SK-N-SH (cell line): ENCODE results near the gene CHAF1A. TPM values are rescaled to one million over a fixed set of nuclear protein-coding genes. Genes with fewer than 3 reads are reported as not detected.

Experiments
- CTCF ChIA-PET: fragments of 300-600, 350-600 bp; formaldehyde crosslinking; extraction: SDS; loops from one replicate; lab custom pipeline; 2021; lab: Yijun Ruan, JAX
- POLR2A ChIA-PET: fragments of 350-600 bp; sonication (Branson Sonifier 250); formaldehyde crosslinking; extraction: SDS; loops from one replicate; lab custom pipeline; 2020; ENCODE audit warnings: antibody characterized with exemption, inconsistent platforms; lab: Yijun Ruan, JAX
- DNase-seq: peaks from one replicate; pipeline ENCODE4 v3.0.0; 2012
- H2AFZ ChIP-seq: fragments of 200-600 bp; sonication (generic); 2 replicates; pipeline ENCODE4 v1.8.1; 2016; ENCODE audit warnings: antibody characterized with exemption, mild to moderate bottlenecking, low read depth
- H3F3A ChIP-seq: fragments of 200-600 bp; sonication (generic); replicated peaks from 2 replicates; pipeline ENCODE3; 2016; ENCODE audit warnings: antibody characterized with exemption, mild to moderate bottlenecking; ENCODE audit not compliant: insufficient read depth
- H3K27ac ChIP-seq, 2 experiments: fragments of 200-500 bp in 1 of 2; fragments of 200-600 bp in 1 of 2; sonication (Bioruptor generic) in 1 of 2; sonication (generic), shearing (Covaris generic) in 1 of 2; 2 replicates each; pipeline versions ENCODE4 v1.5.1 to v1.6.1; 2014 to 2016; ENCODE audit warnings: low read depth in 2 of 2, inconsistent platforms in 1 of 2, low read length in 1 of 2, mild to moderate bottlenecking in 1 of 2, mixed read lengths in 1 of 2
- H3K27me3 ChIP-seq: fragments of 200-600 bp; sonication (generic), shearing (Covaris generic); 2 replicates; pipeline ENCODE4 v1.6.1; 2016; ENCODE audit warnings: mixed run types; ENCODE audit not compliant: insufficient read depth
- H3K36me3 ChIP-seq, 2 experiments: fragments of 200-500 bp in 1 of 2; fragments of 200-600 bp in 1 of 2; sonication (Bioruptor generic) in 1 of 2; sonication (generic) in 1 of 2; replicated peaks in 1 of 2; 2 replicates each; pipeline versions ENCODE3 to v1.5.1; 2014 to 2016; ENCODE audit warnings: low read length in 1 of 2, mild to moderate bottlenecking in 1 of 2; ENCODE audit not compliant: insufficient read depth in 2 of 2, control insufficient read depth in 1 of 2
- H3K4me1 ChIP-seq, 2 experiments: fragments of 200-500 bp in 1 of 2; fragments of 200-600 bp in 1 of 2; sonication (Bioruptor generic) in 1 of 2; sonication (generic), shearing (Covaris generic) in 1 of 2; 2 replicates each; pipeline versions ENCODE4 v1.5.1 to v1.6.1; 2014 to 2016; ENCODE audit warnings: low read depth in 1 of 2, low read length in 1 of 2, mixed run types in 1 of 2; ENCODE audit not compliant: insufficient read depth in 2 of 2, control insufficient read depth in 1 of 2
- H3K4me2 ChIP-seq: fragments of 200-600 bp; sonication (generic), shearing (Covaris generic); 2 replicates; pipeline ENCODE4 v1.6.1; 2017; ENCODE audit warnings: mixed run types
- H3K4me3 ChIP-seq, 2 experiments: fragments of 200-500 bp in 1 of 2; fragments of 200-600 bp in 1 of 2; sonication (Bioruptor generic) in 1 of 2; sonication (generic), shearing (Covaris generic) in 1 of 2; 2 replicates each; pipeline versions ENCODE4 v1.5.1 to v1.8.1; 2014 to 2016; ENCODE audit warnings: low read depth in 2 of 2, inconsistent platforms in 1 of 2, low read length in 1 of 2, mild to moderate bottlenecking in 1 of 2, mixed read lengths in 1 of 2, moderate library complexity in 1 of 2
- H3K79me2 ChIP-seq: fragments of 200-600 bp; sonication (generic); 2 replicates; pipeline ENCODE4 v1.8.1; 2017; ENCODE audit warnings: mild to moderate bottlenecking; ENCODE audit not compliant: insufficient read depth
- H3K9ac ChIP-seq: fragments of 200-600 bp; sonication (generic); 2 replicates; pipeline ENCODE4 v1.6.1; 2017; ENCODE audit warnings: mixed run types
- H3K9me2 ChIP-seq: fragments of 200-600 bp; sonication (generic); 2 replicates; pipeline ENCODE4 v1.6.1; 2017; ENCODE audit warnings: mixed run types
- H3K9me3 ChIP-seq: fragments of 200-600 bp; sonication (generic); 2 replicates; pipeline ENCODE4 v1.6.1; 2017; ENCODE audit warnings: mixed run types, mild to moderate bottlenecking, moderate library complexity
- H4K20me1 ChIP-seq: fragments of 200-600 bp; sonication (generic); 2 replicates; pipeline ENCODE4 v1.6.1; 2017; ENCODE audit warnings: mild to moderate bottlenecking, mixed run types; ENCODE audit not compliant: insufficient read depth
- CHD2 ChIP-seq: fragments of 150-350 bp; IDR thresholded peaks from 2 replicates; pipeline ENCODE4 v1.6.1; 2018; ENCODE audit warnings: low read length; ENCODE audit not compliant: partially characterized antibody
- CTCF ChIP-seq: fragments of 200-600 bp; sonication (generic); IDR thresholded peaks from 2 replicates; pipeline ENCODE4 v1.6.1; 2017; ENCODE audit warnings: antibody characterized with exemption, mild to moderate bottlenecking, moderate library complexity
- EP300 ChIP-seq, 2 experiments: IDR thresholded peaks; 2 replicates each; pipeline versions ENCODE4 v1.4.0 to v1.6.1; 2012; ENCODE audit warnings: borderline replicate concordance in 1 of 2, low read depth in 1 of 2, low read length in 1 of 2
- EZH2phosphoT487 ChIP-seq: fragments of 200-600 bp; sonication (generic); IDR thresholded peaks from 2 replicates; pipeline ENCODE4 v1.6.1; 2017; ENCODE audit warnings: low read depth, mixed run types, mild to moderate bottlenecking, antibody characterized with exemption, moderate library complexity, borderline replicate concordance
- FOXJ3 ChIP-seq: sonication (generic); formaldehyde crosslinking; IDR thresholded peaks from 2 replicates; pipeline ENCODE4 v1.5.1; 2020; ENCODE audit warnings: mild to moderate bottlenecking, missing genetic modification reagents
- FOXM1 ChIP-seq: IDR thresholded peaks from 2 replicates; pipeline ENCODE4 v1.4.0; 2012; ENCODE audit warnings: low read depth, mild to moderate bottlenecking
- JUND ChIP-seq: IDR thresholded peaks from 2 replicates; pipeline ENCODE4 v1.4.0; 2012
- MXI1 ChIP-seq: IDR thresholded peaks from 2 replicates; pipeline ENCODE4 v1.6.1; 2012; ENCODE audit warnings: mild to moderate bottlenecking, low read depth, low read length, improper control_type of control experiment
- NFIC ChIP-seq: IDR thresholded peaks from 2 replicates; pipeline ENCODE4 v1.4.0; 2012; ENCODE audit warnings: borderline replicate concordance
- NRF1 ChIP-seq: IDR thresholded peaks from 2 replicates; pipeline ENCODE4 v1.6.1; 2012; ENCODE audit warnings: low read depth, mild to moderate bottlenecking, low read length
- RAD21 ChIP-seq: IDR thresholded peaks from 2 replicates; pipeline ENCODE4 v1.6.1; 2012; ENCODE audit warnings: mild to moderate bottlenecking, low read length
- RCOR1 ChIP-seq: fragments of 150-350 bp; IDR thresholded peaks from 2 replicates; pipeline ENCODE4 v1.6.1; 2017; ENCODE audit warnings: antibody characterized with exemption, low read length
- RXRA ChIP-seq: IDR thresholded peaks from 2 replicates; pipeline ENCODE4 v1.4.0; 2012; ENCODE audit warnings: low read depth, mild to moderate bottlenecking, borderline replicate concordance
- SIN3A ChIP-seq: IDR thresholded peaks from 2 replicates; pipeline ENCODE4 v1.6.1; 2012; ENCODE audit warnings: low read depth, mild to moderate bottlenecking, low read length, moderate library complexity, borderline replicate concordance
- SMC3 ChIP-seq: IDR thresholded peaks from 2 replicates; pipeline ENCODE4 v1.6.1; 2012; ENCODE audit warnings: low read depth, low read length, improper control_type of control experiment
- TAF1 ChIP-seq: IDR thresholded peaks from 2 replicates; pipeline ENCODE4 v1.6.1; 2012; ENCODE audit warnings: low read depth, mild to moderate bottlenecking, low read length, moderate library complexity, borderline replicate concordance
- TEAD4 ChIP-seq: IDR thresholded peaks from 2 replicates; pipeline ENCODE4 v1.4.0; 2012; ENCODE audit warnings: mild to moderate bottlenecking, borderline replicate concordance; ENCODE audit not compliant: insufficient read depth
- YY1 ChIP-seq: IDR thresholded peaks from 2 replicates; pipeline ENCODE4 v1.4.0; 2012; ENCODE audit warnings: low read depth, mild to moderate bottlenecking
- WGBS: methylation state at CpG from one replicate; pipeline ENCODE4 v1.1.6; 2017; ENCODE audit warnings: low lambda C conversion rate; 5-methylcytosine and 5-hydroxymethylcytosine counted together
- polyA plus RNA-seq, 3 experiments: library from polyadenylated mRNA; depleted of rRNA; stranded (reverse); fragments of >200 nt; gene quantifications; 2 replicates each; pipeline ENCODE4 v1.2.3, GENCODE V29; 2012
- TF ChIP-seq, protein P1 (sequence below): IDR thresholded peaks from 2 replicates; pipeline ENCODE4 v1.4.0; 2012; ENCODE audit warnings: low read depth, borderline replicate concordance
- TF ChIP-seq, protein P2 (sequence below): IDR thresholded peaks from 2 replicates; pipeline ENCODE4 v1.4.0; 2012; ENCODE audit warnings: low read depth

The CHAF1A gene
- polyA plus RNA-seq, 1 of the 3 experiments (the other 2 are of a cell fraction) = 18.0 TPM

GRCh38 chr19:4429771-4430171, 27.3 kb downstream of the CHAF1A start:
- TF ChIP-seq TAF1 = no peak
- TF ChIP-seq, protein P1, sequence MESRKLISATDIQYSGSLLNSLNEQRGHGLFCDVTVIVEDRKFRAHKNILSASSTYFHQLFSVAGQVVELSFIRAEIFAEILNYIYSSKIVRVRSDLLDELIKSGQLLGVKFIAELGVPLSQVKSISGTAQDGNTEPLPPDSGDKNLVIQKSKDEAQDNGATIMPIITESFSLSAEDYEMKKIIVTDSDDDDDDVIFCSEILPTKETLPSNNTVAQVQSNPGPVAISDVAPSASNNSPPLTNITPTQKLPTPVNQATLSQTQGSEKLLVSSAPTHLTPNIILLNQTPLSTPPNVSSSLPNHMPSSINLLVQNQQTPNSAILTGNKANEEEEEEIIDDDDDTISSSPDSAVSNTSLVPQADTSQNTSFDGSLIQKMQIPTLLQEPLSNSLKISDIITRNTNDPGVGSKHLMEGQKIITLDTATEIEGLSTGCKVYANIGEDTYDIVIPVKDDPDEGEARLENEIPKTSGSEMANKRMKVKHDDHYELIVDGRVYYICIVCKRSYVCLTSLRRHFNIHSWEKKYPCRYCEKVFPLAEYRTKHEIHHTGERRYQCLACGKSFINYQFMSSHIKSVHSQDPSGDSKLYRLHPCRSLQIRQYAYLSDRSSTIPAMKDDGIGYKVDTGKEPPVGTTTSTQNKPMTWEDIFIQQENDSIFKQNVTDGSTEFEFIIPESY = no peak
- TF ChIP-seq YY1 = no peak
- no peak for TF ChIP-seq RAD21
- TF ChIP-seq SMC3 = no peak
- TF ChIP-seq, protein P2, sequence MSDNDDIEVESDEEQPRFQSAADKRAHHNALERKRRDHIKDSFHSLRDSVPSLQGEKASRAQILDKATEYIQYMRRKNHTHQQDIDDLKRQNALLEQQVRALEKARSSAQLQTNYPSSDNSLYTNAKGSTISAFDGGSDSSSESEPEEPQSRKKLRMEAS = no peak
- TF ChIP-seq NFIC = no peak
- no peak for TF ChIP-seq MXI1
- TF ChIP-seq FOXM1 = no peak
- TF ChIP-seq EZH2phosphoT487 = no peak
- no peak for TF ChIP-seq TEAD4
- H3K9me3 ChIP-seq = no peaks in the 10 kb centered on the region
- 89% methylated on average over 11 of the region's 12 CpGs for WGBS
- no peaks in the 10 kb centered on the region for H4K20me1 ChIP-seq
- ChIA-PET POLR2A (interaction anchor here (0.6 kb wide), 1 partner anchor 150 kb away, joined by 3 read pairs; no protein-coding TSS in a partner anchor), CTCF (interaction anchor here (0.8 to 1.6 kb wide), 2 partner anchors 15 to 30 kb away, joined by 3 to 4 read pairs; partner anchors contain the start of gene SH3GL1)
- H3F3A ChIP-seq = peaks cover 4% of the 10 kb centered on the region
- H3K9ac ChIP-seq = no peak overlapping the region
- H3K79me2 ChIP-seq = no peaks in the 10 kb centered on the region; the same call in 1 of the 2 replicates
- no peaks in the 10 kb centered on the region for H3K4me1 ChIP-seq
- no peak for DNase-seq
- no peak overlapping the region for H3K4me3 ChIP-seq
- H2AFZ ChIP-seq = no peak overlapping the region
- H3K27ac ChIP-seq = no peak overlapping the region
- H3K9me2 ChIP-seq = no peaks in the 10 kb centered on the region
- peaks cover 0 to 28% of the 10 kb centered on the region in 2 experiments for H3K36me3 ChIP-seq
- H3K4me2 ChIP-seq = no peak overlapping the region
- no peaks in the 10 kb centered on the region for H3K27me3 ChIP-seq

- H3K79me2 ChIP-seq = no peaks in the 10 kb centered on the region; the same call in 1 of the 2 replicates
- WGBS = 93% methylated on average over 12 of the region's 12 CpGs
- no peaks in the 10 kb centered on the region for H3K27me3 ChIP-seq
- ChIA-PET POLR2A (no interaction called here), CTCF (no interaction called here)
- H3K27ac ChIP-seq = no peak overlapping the region
- H3K36me3 ChIP-seq = peaks cover 0 to 28% of the 10 kb centered on the region in 2 experiments
- no peak overlapping the region for H3K4me3 ChIP-seq
- H3K4me1 ChIP-seq = no peaks in the 10 kb centered on the region
- no peak overlapping the region for H3K4me2 ChIP-seq
- H3K9me3 ChIP-seq = no peaks in the 10 kb centered on the region
- no peak overlapping the region for H2AFZ ChIP-seq
- no peak overlapping the region for H3K9ac ChIP-seq
- H3F3A ChIP-seq = no peaks in the 10 kb centered on the region
- no peak for DNase-seq
- H4K20me1 ChIP-seq = no peaks in the 10 kb centered on the region
- H3K9me2 ChIP-seq = no peaks in the 10 kb centered on the region
- TF ChIP-seq JUND = no peak
- TF ChIP-seq MXI1 = no peak
- TF ChIP-seq FOXJ3 (CRISPR knock-in tag) = no peak
- no peak for TF ChIP-seq RCOR1
- no peak for TF ChIP-seq RAD21
- TF ChIP-seq, protein P2 = no peak
- no peak for TF ChIP-seq NRF1
- TF ChIP-seq CHD2 = no peak
- no peak for TF ChIP-seq EZH2phosphoT487
- TF ChIP-seq CTCF = no peak
- TF ChIP-seq SMC3 = no peak
- TF ChIP-seq RXRA = no peak
- TF ChIP-seq, protein P1 = no peak
- TF ChIP-seq SIN3A = no peak
- TF ChIP-seq EP300 (IDR thresholded peaks at IDR 0.05; ENCODE audit: borderline replicate concordance in 1 of 2, low read depth in 1 of 2, low read length in 1 of 2) = no peak
Measured at GRCh38 chr19:4430760-4431159, 28.3 kb downstream of the CHAF1A start.
